Astrocyte (in vitro differentiated cells and primary cell): Measurements from ENCODE around the gene FGF19. TPM values are rescaled to one million over a fixed set of nuclear protein-coding genes. Genes with fewer than 3 reads are reported as not detected.

ENCODE experiments used
- DNase-seq: peaks from one replicate; pipeline ENCODE4 v3.0.0-alpha.2; 2010; ENCODE audit warnings: low read depth
- FAIRE-seq: peaks from 2 replicates; lab custom pipeline; 2011; peaks lifted over from hg19 to GRCh38; lab: Jason Lieb, UNC
- H2AFZ ChIP-seq: 2 replicates; pipeline ENCODE4 v1.6.0; 2012; ENCODE audit warnings: low read depth, low read length, inconsistent platforms
- H3K27ac ChIP-seq: 2 replicates; pipeline ENCODE4 v1.5.1; 2011; ENCODE audit warnings: low read depth, low read length, inconsistent platforms
- H3K27me3 ChIP-seq: 2 replicates; pipeline ENCODE4 v1.6.0; 2011; ENCODE audit warnings: low read length, inconsistent platforms; ENCODE audit not compliant: insufficient read depth
- H3K36me3 ChIP-seq: 2 replicates; pipeline ENCODE4 v1.5.1; 2011; ENCODE audit warnings: low read length, inconsistent platforms; ENCODE audit not compliant: insufficient read depth
- H3K4me1 ChIP-seq: 2 replicates; pipeline ENCODE4 v1.5.1; 2011; ENCODE audit warnings: low read length, inconsistent platforms; ENCODE audit not compliant: insufficient read depth
- H3K4me2 ChIP-seq: 2 replicates; pipeline ENCODE4 v1.6.0; 2012; ENCODE audit warnings: low read length, inconsistent platforms
- H3K4me3 ChIP-seq: 2 replicates; pipeline ENCODE4 v1.5.1; 2011; ENCODE audit warnings: low read depth, mild to moderate bottlenecking, low read length, inconsistent platforms; ENCODE audit not compliant: insufficient read depth
- H3K79me2 ChIP-seq: 2 replicates; pipeline ENCODE4 v1.6.0; 2012; ENCODE audit warnings: mild to moderate bottlenecking, low read length, inconsistent platforms; ENCODE audit not compliant: insufficient read depth
- H3K9ac ChIP-seq: 2 replicates; pipeline ENCODE4 v1.6.0; 2012; ENCODE audit warnings: mild to moderate bottlenecking, low read length, inconsistent platforms
- H3K9me3 ChIP-seq: 2 replicates; pipeline ENCODE4 v1.5.1; 2012; ENCODE audit warnings: low read depth, mild to moderate bottlenecking, low read length, inconsistent platforms; ENCODE audit not compliant: insufficient read depth
- H4K20me1 ChIP-seq: 2 replicates; pipeline ENCODE4 v1.6.0; 2012; ENCODE audit warnings: low read length, inconsistent platforms; ENCODE audit not compliant: insufficient read depth
- H3K27ac Mint-ChIP-seq: one replicate; pipeline ENCODE4 v1.8.0; 2021; ENCODE audit warnings: mild to moderate bottlenecking, mixed read lengths; ENCODE audit not compliant: unreplicated experiment
- H3K27me3 Mint-ChIP-seq: one replicate; pipeline ENCODE4 v1.8.0; 2021; ENCODE audit warnings: low read depth, mixed read lengths; ENCODE audit not compliant: unreplicated experiment
- H3K36me3 Mint-ChIP-seq: one replicate; pipeline ENCODE4 v1.8.0; 2021; ENCODE audit warnings: low read depth, mixed read lengths; ENCODE audit not compliant: unreplicated experiment
- H3K4me1 Mint-ChIP-seq: one replicate; pipeline ENCODE4 v1.8.0; 2021; ENCODE audit warnings: low read depth, mixed read lengths; ENCODE audit not compliant: unreplicated experiment
- H3K4me3 Mint-ChIP-seq: one replicate; pipeline ENCODE4 v1.8.0; 2021; ENCODE audit warnings: mild to moderate bottlenecking, moderate library complexity, mixed read lengths; ENCODE audit not compliant: unreplicated experiment
- H3K9me3 Mint-ChIP-seq: one replicate; pipeline ENCODE4 v1.8.0; 2021; ENCODE audit warnings: mild to moderate bottlenecking, mixed read lengths; ENCODE audit not compliant: unreplicated experiment
- EZH2 ChIP-seq: IDR thresholded peaks from 2 replicates; pipeline ENCODE4 v1.6.1; 2012; ENCODE audit warnings: mild to moderate bottlenecking, low read length, inconsistent platforms; ENCODE audit not compliant: insufficient read depth
- total RNA-seq: library from RNA; stranded (reverse); gene quantifications from 2 replicates; pipeline ENCODE4 v1.2.1, GENCODE V29; 2021
- TF ChIP-seq, protein P1 (sequence below): IDR thresholded peaks from 2 replicates; pipeline ENCODE4 v1.5.1; 2011; ENCODE audit warnings: low read depth, mild to moderate bottlenecking, inconsistent platforms, low read length, moderate library complexity; ENCODE audit not compliant: insufficient read depth

The FGF19 gene
- total RNA-seq, 1 donor from 2014 or later: not detected

DNA sequence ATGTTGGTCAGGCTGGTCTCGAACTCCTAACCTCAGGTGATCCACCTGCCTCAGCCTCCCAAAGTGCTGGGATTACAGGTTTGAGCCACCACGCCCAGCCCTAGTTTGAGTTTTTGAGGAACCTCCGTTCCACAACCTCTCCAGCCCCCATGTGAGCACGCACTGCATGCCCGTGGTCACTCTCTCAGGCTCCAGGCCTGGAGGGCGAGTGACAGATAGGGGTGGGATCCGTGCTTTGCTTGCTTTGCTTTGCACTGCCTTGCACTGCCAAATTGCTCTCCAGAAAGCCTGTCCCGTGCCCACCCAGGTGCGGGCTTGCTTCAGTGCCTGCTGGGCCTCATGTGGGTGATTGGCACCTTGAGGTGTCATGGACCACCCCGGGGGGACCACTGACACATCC, 41.4 kb upstream of the FGF19 start:
- H3K4me2 ChIP-seq: no peak overlapping the region
- no peak overlapping the region for H3K4me3 Mint-ChIP-seq
- no peak overlapping the region for H3K27ac ChIP-seq
- no peak overlapping the region for H3K27ac Mint-ChIP-seq
- no peak for DNase-seq
- TF ChIP-seq, protein P1, sequence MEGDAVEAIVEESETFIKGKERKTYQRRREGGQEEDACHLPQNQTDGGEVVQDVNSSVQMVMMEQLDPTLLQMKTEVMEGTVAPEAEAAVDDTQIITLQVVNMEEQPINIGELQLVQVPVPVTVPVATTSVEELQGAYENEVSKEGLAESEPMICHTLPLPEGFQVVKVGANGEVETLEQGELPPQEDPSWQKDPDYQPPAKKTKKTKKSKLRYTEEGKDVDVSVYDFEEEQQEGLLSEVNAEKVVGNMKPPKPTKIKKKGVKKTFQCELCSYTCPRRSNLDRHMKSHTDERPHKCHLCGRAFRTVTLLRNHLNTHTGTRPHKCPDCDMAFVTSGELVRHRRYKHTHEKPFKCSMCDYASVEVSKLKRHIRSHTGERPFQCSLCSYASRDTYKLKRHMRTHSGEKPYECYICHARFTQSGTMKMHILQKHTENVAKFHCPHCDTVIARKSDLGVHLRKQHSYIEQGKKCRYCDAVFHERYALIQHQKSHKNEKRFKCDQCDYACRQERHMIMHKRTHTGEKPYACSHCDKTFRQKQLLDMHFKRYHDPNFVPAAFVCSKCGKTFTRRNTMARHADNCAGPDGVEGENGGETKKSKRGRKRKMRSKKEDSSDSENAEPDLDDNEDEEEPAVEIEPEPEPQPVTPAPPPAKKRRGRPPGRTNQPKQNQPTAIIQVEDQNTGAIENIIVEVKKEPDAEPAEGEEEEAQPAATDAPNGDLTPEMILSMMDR: no peak
- TF ChIP-seq EZH2: no peak
- H3K4me3 ChIP-seq: no peak overlapping the region
- H3K79me2 ChIP-seq: no peaks in the 10 kb centered on the region
- no peak for FAIRE-seq
- peaks cover 10% of the 10 kb centered on the region for H3K27me3 Mint-ChIP-seq
- H3K4me1 ChIP-seq: peaks cover 7% of the 10 kb centered on the region
- H3K4me1 Mint-ChIP-seq: peaks cover 20% of the 10 kb centered on the region
- H3K36me3 Mint-ChIP-seq: peaks cover 1% of the 10 kb centered on the region
- no peak overlapping the region for H3K9ac ChIP-seq
- H3K9me3 Mint-ChIP-seq: peaks cover 4% of the 10 kb centered on the region
- H3K27me3 ChIP-seq: no peaks in the 10 kb centered on the region
- H3K9me3 ChIP-seq: no peaks in the 10 kb centered on the region
- no peak overlapping the region for H2AFZ ChIP-seq
- no peaks in the 10 kb centered on the region for H3K36me3 ChIP-seq
- H4K20me1 ChIP-seq: peaks cover 4% of the 10 kb centered on the region

GRCh38 chr11:69744435-69744834, 40.6 kb upstream of the FGF19 start:
- peaks cover 9% of the 10 kb centered on the region for H3K27me3 Mint-ChIP-seq
- H3K27me3 ChIP-seq: no peaks in the 10 kb centered on the region
- no peaks in the 10 kb centered on the region for H3K79me2 ChIP-seq
- peak overlapping the region; percentile 57 for H2AFZ ChIP-seq
- H3K9ac ChIP-seq: no peak overlapping the region
- H3K4me2 ChIP-seq: peak overlapping the region; percentile 73
- peaks cover 7% of the 10 kb centered on the region for H3K4me1 ChIP-seq
- peak overlapping the region; percentile 42 for H3K27ac ChIP-seq
- peaks cover 20% of the 10 kb centered on the region for H3K4me1 Mint-ChIP-seq
- no peaks in the 10 kb centered on the region for H3K36me3 ChIP-seq
- H3K9me3 ChIP-seq: no peaks in the 10 kb centered on the region
- peaks cover 1% of the 10 kb centered on the region for H3K36me3 Mint-ChIP-seq
- DNase-seq (peak; percentile 78), FAIRE-seq (no peak)
- peaks cover 4% of the 10 kb centered on the region for H4K20me1 ChIP-seq
- H3K4me3 Mint-ChIP-seq: no peak overlapping the region
- H3K4me3 ChIP-seq: peak overlapping the region; percentile 22
- peaks cover 5% of the 10 kb centered on the region for H3K9me3 Mint-ChIP-seq
- peak overlapping the region; percentile 77 for H3K27ac Mint-ChIP-seq
- no peak for TF ChIP-seq EZH2
- TF ChIP-seq, protein P1: no peak

GRCh38 chr11:69734841-69735240, 31.0 kb upstream of the FGF19 start:
- Mint-ChIP-seq H3K4me1 (peaks cover 10% of the 10 kb centered on the region), H3K4me3 (no peak overlapping the region)

More at GRCh38 chr11:69734841-69735240, 31.0 kb upstream of the FGF19 start:
- DNase-seq (no peak), FAIRE-seq (no peak)
- Mint-ChIP-seq H3K27me3 (peaks cover 8% of the 10 kb centered on the region), H3K27ac (no peak overlapping the region), H3K36me3 (peaks cover 4% of the 10 kb centered on the region), H3K9me3 (peaks cover 19% of the 10 kb centered on the region)
- Histone ChIP-seq H4K20me1 (no peaks in the 10 kb centered on the region), H3K27ac (no peak overlapping the region), H3K9me3 (peaks cover 17% of the 10 kb centered on the region), H3K27me3 (no peaks in the 10 kb centered on the region), H3K4me3 (no peak overlapping the region), H3K9ac (no peak overlapping the region), H3K79me2 (no peaks in the 10 kb centered on the region), H3K36me3 (no peaks in the 10 kb centered on the region), H3K4me2 (no peak overlapping the region), H2AFZ (no peak overlapping the region), H3K4me1 (no peaks in the 10 kb centered on the region)
- TF ChIP-seq, protein P1: no peak
- no peak for TF ChIP-seq EZH2
